GM18505 (cell line): Measurements from ENCODE around the gene OBI1.
"Not testable (repeated sequence)": the region's sequence is repeated elsewhere in the genome, so short reads cannot be mapped to it uniquely, and the experiment has no call there.

ENCODE experiments used
- ATAC-seq: cut with Tn5 transposase; IDR thresholded peaks from one replicate; pipeline ENCODE4 v1.9.1; 2021; ENCODE audit not compliant: unreplicated experiment
- POLR2A ChIP-seq: IDR thresholded peaks from 4 replicates; pipeline ENCODE4 v1.6.1; 2011; ENCODE audit warnings: borderline replicate concordance; ENCODE audit not compliant: insufficient read depth, insufficient read length; ENCODE audit errors: extremely low read depth

The OBI1 gene

GRCh38 chr13:78659732-78660494, 958 bp upstream of the OBI1 start:
- ATAC-seq, result no peak
- TF ChIP-seq POLR2A, result peak; percentile 31

- no peak for ATAC-seq
- no peak for TF ChIP-seq POLR2A
Measured at GRCh38 chr13:78659450-78659730, 435 bp upstream of the OBI1 start.

GRCh38 chr13:78657699-78658629, 991 bp downstream of the OBI1 start:
- no peak for TF ChIP-seq POLR2A
- peak; percentile 18 for ATAC-seq

- ATAC-seq, result no peak
- TF ChIP-seq POLR2A, result no peak
Measured at GRCh38 chr13:78655906-78656305, 3.0 kb downstream of the OBI1 start.

- ATAC-seq, result no peak
- TF ChIP-seq POLR2A, result no peak
Measured at GRCh38 chr13:78655007-78655406, 3.9 kb downstream of the OBI1 start.

GRCh38 chr13:78652651-78653050, 6.3 kb downstream of the OBI1 start:
- TF ChIP-seq POLR2A, result no peak
- ATAC-seq, result no peak

- TF ChIP-seq POLR2A, result no peak
- ATAC-seq, result no peak
Measured at GRCh38 chr13:78650717-78651083, 8.3 kb downstream of the OBI1 start.

GRCh38 chr13:78649997-78650716, 8.8 kb downstream of the OBI1 start:
- ATAC-seq, result no peak
- TF ChIP-seq POLR2A, result no peak

GRCh38 chr13:78647109-78647678, 11.8 kb downstream of the OBI1 start:
- ATAC-seq, result not testable (repeated sequence)

GRCh38 chr13:78638216-78638615, 20.7 kb downstream of the OBI1 start:
- TF ChIP-seq POLR2A, result no peak
- ATAC-seq, result peak; percentile 51

GRCh38 chr13:78636495-78636894, 22.5 kb downstream of the OBI1 start:
- ATAC-seq, result no peak

GRCh38 chr13:78632996-78633395, 26.0 kb downstream of the OBI1 start:
- no peak for TF ChIP-seq POLR2A
- ATAC-seq, result no peak

More at GRCh38 chr13:78636495-78636894, 22.5 kb downstream of the OBI1 start:
- no peak for TF ChIP-seq POLR2A

GRCh38 chr13:78631077-78631476, 27.9 kb downstream of the OBI1 start:
- TF ChIP-seq POLR2A, result no peak
- no peak for ATAC-seq
